HG03378 (cell line): Measurements from ENCODE around the gene USP53.
A peak's percentile ranks its signal among the peaks of the same experiment; 100 is the strongest.
"Not testable (repeated sequence)": the region's sequence is repeated elsewhere in the genome, so short reads cannot be mapped to it uniquely, and the experiment has no call there.

ENCODE experiments used
- ATAC-seq: cut with Tn5 transposase; IDR thresholded peaks from one replicate; pipeline ENCODE4 v1.9.1; 2021; ENCODE audit warnings: mild to moderate bottlenecking, moderate library complexity; ENCODE audit not compliant: unreplicated experiment

Gene USP53

DNA sequence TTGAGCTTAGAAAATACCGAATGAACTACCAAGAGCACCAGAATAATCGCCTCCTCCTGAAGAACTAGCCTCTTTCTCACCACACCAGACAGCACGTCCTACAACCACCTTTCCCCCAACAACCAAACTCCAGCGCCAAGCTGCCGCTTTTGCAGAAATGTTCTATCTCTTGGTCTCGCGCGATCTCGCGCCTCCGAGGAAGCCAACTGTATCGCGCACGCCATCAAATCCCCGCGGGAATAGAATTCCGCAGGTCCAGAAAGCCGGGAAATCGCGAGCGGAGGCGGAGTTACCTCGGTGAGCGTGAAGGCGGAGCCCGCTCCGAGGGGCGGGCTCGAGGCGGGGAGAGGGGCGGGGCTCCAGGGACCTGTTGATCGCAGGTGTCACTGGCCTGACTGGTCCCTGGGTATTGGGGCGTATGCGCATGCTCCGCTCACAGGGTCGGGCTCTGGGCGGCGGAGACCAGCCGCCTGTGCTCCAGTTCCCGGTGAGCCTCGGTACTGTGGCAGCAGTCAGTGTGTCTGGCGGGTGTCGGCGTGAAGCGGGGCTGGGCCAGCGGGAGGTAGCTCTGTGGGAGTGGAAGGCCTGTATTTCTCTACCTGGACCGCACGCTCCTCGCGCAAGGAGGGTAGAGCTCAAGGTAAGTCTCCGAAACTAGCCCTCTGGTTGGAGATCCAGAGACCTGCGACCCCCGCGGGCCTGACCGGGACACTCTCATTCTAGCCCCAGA, at the start of gene USP53:
Gene USP53 (plus strand): TSS at position 480 of the 730 bp plus-strand sequence. CDS start 27,047 bp downstream, outside the sequence.
- peak; percentile 78 for ATAC-seq

DNA sequence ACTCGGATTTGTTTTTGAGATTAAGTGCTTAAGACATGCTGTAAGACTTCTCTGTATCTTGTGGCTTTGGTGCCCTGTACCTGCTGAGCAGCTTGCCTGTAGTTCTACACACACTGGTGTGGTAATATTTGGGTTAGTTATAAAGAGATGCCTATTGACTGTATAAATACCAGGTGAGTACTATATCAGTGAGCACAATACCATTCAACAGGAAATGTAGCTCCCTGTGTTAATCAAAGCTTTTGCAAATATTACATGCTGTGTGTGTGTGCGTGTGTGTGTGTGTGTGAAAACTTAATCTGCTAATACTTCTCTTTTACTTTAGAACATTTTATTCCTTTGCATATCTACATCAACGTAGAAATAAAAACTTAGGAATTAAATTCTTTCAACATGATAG, 46.7 kb upstream of the USP53 start:
- ATAC-seq, result no peak

DNA sequence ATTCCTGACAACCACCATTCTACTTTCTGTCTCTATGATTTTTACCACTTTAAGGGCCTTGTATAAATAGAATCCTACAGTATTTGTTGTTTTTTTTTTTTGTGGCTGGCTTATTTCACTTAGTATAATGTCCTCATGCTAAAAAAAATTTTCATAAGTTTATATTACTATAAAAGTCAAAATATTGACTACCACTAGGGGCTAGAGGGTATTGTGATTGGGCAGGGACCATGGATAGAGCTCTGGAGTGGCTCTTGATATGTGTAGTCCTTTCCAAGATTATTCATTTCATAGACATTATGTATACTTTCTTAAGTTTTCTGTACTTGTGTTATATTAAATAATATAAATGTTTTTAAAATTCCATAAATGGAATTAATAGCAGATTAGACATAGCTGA, 42.3 kb upstream of the USP53 start:
- no peak for ATAC-seq

DNA sequence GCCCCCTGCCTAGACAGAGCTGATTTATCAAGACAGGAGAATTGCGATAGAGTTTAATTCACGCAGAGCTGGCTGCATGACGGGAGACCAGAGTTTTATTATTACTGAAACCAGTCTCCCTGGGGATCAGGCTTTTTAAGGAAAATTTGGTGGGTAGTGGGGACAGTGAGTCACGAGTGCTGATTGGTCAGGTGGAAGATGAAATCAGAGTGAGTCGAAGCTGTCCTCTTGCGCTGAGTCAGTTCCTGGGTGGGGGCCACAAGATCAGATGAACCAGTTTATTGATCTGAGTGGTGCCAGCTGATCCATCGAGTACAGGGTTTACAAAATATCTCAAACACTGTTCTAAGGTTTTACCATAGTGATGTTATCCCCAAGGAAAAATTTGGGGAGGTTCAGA, 40.3 kb upstream of the USP53 start:
- no peak for ATAC-seq

DNA sequence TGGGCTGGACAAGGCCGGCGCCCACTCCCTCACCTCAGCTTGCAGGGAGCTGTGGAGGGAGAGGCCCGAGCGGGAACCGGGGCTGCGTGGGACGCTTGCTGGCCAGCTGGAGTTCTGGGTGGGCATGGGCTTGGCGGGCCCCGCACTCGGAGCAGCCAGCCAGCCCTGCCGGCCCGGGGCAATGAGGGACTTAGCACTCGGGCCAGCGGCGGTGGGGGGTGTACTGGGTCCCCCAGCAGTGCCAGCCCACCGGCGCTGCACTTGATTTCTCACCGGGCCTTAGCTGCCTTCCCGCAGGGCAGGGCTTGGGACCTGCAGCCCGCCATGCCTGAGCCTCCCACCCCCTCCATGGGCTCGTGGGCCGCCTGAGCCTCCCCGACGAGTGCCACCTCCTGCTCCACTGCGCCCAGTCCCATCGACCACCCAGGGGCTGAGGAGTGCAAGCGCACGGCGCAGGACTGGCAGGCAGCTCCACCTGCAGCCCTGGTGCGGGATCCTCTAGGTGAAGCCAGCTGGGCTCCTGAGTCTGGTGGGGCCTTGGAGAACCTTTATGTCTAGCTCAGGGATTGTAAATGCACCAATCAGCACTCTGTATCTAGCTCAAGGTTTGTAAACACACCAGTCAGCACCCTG, 38.7 kb upstream of the USP53 start:
- ATAC-seq, result not testable (repeated sequence)

DNA sequence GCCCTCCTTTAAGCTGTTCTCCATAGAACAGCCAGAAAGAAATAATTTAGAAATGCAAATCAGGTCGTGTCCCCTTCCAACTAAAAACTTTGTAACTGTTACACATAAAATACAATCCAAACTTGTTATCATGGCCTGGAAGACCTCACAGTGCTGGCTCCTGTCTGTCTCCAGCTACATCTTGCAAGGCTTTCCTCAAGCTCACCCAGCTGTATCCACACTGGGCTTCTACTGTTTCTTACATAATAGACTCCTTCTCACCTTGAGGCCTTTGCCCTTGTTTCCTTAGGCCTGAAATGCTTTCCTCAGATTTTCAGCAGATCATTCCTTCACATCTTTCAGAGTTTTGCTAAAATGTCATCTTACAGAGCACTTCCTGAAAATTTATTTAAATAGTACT, 33.5 kb upstream of the USP53 start:
- ATAC-seq, result no peak

DNA sequence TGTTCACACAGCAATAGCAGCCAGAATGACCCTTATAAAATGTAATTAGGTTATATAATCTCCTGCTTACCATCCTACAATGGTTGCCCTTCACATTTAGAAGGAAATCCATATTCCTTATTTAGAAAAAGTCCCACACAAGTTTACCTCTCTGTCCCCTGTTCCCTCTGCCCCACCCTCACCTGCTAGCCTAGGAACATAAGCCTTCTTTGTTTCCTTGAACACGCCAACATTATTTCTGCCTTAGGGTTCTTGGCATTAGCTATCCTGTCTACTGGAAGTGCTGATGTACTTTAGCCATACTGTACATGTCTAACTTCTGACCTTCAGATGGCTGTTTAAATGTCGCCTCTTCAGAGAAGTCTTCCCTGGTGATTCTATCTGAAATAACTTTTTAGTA, 28.4 kb upstream of the USP53 start:
- ATAC-seq, result no peak

DNA sequence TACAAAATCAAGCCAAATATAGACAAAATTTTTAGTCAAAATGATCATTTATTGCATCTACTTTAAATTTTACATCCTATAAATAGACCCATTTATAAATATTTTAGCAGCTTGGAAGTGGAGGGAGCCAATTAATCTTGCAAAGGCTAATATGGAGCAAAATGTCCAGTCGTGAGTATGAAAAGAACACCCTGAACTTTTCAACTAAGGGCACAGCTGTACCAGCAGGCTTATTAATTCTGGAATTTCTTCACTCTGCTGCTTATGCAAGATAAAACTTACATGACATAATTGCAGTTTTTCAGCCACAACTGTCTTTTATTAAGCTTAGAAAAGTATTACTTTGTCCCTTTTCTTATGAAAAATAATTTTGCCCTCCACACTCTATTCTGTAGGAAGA, 22.9 kb upstream of the USP53 start:
- no peak for ATAC-seq

DNA sequence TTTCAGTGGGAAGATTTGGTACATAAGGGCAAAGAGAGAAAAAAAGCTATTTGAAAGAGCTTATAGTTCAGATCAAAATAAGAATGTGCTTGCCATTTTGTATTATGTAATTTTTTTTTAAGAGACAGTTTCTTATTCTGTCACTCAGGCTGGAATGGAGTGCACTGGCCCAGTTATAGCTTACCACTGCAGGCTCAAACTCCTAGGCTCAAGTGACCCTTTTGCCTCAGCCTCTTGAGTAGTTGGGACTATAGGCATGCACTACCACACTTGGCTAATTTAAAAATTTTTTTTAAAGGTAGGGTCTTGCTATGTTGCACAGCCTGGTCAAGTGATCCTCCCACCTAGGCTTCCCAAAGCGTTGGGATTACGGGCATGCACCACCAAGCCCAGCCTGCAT, 22.2 kb upstream of the USP53 start:
- no peak for ATAC-seq

DNA sequence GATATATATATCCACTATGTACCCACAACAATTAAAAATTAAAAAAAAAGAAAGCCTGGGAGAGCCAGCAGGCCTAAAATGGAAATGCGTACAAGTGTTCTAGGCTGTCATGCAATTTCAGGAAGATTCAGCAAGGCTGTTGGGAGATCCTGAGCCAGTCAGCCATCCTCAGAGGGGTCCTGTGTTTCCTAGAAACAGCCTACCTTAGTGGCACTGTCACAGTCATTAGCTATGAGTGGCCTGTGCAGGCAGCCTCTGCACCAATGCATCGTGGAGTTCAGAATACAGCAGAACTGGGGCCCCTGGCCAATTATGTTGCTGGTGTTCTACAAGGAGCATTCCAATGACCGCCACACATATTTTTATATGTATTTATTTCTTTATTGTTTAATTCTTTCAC, 21.0 kb upstream of the USP53 start:
- no peak for ATAC-seq

DNA sequence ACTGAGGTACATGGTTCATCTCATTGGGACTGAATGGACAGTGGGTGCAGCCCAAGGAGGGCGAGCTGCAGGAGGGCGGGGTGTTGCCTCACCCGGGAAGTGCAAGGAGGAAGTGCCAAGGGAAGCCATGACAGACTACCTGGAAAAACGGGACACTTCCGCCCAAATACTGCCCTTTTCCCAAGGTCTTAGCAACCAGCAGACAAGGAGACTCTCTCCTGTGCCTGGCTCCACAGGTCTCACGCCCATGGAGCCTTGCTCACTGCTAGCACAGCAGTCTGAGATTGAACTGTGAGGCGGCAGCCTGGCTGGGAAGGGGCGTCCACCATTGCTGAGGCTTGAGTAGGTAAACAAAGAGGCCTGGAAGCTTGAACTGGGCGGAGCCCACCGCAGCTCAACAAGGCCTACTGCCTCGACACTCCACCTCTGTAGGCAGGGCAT, 14.7 kb upstream of the USP53 start:
- ATAC-seq, result no peak

DNA sequence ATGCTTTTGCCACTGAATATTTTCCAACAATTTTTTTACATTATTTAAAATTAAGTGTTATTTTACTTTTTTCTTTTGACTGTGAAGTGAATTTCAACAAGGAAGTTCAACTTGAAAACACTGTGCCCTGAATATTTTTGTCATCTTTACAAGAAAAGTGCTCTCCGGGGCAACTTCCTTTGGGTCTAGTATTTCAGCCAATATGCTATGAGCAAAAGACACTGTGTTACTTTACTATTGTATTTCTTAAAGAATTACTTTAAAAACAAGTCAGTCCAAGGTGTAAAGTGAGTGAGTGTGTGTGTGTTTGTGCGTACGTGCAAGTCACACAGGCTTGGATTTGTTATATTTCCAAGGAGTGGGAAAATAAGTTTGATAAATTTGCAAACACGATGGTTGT, 7.6 kb upstream of the USP53 start:
- no peak for ATAC-seq

DNA sequence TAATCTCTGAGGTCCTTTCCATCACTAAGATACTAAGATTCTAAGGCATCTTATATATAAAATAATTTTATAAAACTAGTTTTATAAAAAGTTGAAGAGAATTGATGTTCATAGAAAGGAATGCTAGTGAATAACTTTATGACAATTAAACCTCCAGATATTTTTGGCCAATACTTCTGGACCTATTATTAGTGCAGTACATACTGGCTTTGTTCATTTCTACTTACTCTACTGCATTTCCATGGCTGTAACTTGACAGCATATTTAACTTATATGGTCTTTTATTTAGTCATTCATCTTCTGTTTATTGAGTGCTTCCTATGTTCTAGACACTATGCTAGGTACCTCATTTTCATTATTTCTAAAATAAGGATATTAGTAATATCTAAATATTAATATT, 6.8 kb upstream of the USP53 start:
- no peak for ATAC-seq

DNA sequence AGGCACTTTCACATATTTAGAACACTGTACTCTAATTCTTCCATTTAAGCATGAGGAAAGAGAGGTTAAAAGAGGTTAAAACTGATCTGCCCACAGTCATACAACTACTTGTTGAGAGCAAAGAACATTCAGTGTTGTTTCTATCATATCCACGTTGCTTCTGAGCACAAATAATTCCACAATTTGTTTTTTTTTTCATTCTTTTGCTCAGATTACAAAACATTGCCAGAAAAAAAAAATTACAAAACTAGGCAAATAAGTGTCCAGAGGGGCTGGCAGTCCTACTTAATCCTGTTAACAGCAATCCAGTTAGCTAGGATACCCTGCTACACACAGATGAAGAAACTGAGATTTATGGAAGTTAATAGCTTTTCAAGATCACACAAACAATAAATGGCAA, 6.3 kb upstream of the USP53 start:
- no peak for ATAC-seq

DNA sequence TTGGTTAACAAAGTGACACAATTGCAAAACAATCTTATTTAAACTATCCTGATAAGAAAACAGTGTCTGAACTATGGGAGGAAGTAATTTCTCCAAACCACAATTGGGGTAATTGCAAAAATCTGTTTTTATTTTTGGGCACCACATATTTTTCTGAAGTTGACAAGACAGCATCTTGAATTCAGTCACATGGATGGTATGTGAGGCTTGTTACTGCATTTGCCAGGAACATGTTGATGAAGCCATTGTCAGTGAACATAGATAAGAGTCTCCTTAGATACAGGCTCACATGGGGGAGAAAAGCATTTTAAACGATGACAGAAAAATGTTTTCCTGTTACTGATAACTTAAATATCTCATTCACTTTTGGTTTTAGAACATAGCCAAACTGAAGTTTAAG, 5.5 kb upstream of the USP53 start:
- no peak for ATAC-seq

DNA sequence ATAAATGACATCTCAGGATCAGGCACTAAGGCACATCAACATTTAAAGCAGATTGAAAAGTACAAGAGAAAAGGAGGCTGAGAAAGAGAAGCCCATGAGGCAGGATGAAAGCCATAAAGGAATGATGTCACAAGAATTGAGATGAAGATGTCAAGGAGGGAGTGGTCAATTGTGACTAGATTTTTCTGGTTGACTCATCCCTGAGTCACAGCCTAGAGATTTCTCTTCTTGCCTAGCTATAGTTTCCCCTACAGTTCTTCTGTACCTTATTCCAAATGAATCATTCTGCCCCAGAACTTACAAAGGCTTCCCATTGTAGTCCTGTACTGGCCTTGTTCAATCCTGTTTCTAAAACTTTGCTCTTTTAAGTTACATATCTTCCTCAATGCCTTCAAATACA, 3.4 kb upstream of the USP53 start:
- peak; percentile 23 for ATAC-seq

DNA sequence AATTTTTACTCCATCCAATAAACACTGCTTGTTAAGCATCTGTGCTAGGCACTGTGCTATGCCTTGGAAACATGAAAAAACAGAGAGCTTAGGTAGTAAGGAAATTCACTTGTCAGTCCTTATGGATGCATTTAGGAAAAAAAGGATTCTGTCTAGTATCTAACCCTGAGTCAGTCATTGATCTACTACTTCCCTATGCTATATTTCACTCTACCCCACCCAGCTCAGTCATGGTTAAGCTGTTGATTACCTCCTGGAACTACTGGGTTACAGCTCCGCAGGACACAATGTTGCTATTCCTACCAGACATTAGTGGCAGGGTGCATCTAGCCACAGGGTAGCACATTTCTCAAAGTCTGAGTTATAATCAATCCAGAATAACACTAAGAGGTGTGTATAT, 2.9 kb upstream of the USP53 start:
- ATAC-seq, result no peak

DNA sequence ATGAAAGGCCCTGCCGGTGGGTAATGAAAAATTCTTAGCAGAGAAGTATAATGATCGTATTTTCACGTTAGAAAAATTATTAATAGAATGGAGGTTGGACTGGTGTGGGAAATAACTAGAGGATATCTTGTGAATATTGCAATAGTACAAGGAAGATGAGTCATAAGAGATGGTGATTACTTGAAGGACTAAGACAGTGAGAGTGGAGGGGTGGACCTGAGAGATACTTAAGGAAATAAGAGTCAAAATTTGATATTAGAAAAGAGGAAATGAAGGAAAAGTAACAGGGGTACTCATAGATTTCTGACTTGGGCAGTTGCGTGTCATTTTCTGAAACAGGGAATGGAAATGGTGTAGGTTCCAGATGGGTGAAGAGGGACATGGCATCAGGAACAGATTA, 1.7 kb upstream of the USP53 start:
- no peak for ATAC-seq

DNA sequence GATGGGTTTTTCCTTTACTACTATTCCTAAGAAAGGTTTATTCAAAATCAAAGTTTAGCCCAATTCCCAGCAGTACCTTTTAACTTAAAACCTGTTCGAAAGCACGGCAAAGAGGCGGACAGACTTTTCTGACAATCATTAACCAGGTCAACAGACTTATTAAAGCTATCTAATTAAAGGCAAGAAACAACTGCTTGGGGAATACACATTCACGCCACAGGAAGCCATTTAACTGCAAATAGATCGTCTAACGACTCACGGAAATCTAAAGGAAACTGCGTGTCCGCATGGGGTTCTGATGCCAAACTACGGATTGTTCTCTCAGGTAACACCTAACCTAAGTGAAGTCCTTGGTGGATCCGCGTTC, 663 bp upstream of the USP53 start:
- ATAC-seq, result peak; percentile 9

DNA sequence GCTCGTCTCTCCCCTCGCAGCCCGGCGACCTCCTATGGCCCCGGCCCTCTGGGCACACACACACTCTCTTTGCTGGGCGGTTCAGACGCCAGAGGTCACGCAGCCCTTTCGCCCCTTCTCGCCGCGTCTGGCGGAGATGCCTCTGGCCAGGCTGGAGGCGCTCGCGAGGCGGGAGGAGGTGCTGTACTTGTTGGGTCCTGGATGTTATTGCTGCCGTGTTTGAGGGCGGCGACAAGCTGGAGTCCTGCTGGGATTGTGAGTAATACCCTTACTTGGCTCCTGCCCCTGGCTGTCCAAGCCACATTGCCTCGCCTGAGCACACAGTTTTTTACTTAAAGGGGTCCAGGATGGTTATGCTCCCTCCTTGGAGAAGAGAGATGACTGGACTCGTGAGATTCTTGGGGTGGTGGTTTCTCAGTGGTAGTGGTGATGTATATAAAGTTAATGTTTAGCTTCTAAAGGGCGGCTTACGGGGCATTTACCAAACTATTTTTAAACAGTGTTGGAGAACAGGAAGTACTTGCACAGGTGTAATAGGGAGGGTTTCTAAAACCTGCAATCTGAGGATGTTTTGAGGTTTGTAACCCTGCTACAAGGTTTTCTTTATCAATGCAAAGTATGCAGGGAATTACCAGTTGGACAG, 572 bp downstream of the USP53 start:
- ATAC-seq, result peak; percentile 43

DNA sequence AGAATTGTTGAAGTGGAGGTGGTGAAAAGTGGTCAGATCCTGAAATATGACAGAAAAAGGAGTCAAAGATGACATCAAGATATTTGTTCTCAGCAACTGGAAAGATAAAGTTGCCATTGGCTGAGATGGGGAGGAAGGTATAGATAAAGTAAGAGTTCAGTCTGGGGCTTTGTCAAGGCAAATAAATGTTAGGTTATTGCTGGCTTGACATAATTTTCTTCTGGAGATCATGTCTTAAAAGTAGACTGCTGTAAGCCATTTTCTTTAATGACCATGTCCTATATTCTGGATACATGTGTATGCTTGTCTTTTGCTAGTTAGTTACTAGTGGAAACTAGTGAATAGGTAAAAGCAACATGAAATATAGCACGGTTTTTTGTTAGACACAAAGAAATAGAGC, 5.6 kb downstream of the USP53 start:
- ATAC-seq, result no peak

DNA sequence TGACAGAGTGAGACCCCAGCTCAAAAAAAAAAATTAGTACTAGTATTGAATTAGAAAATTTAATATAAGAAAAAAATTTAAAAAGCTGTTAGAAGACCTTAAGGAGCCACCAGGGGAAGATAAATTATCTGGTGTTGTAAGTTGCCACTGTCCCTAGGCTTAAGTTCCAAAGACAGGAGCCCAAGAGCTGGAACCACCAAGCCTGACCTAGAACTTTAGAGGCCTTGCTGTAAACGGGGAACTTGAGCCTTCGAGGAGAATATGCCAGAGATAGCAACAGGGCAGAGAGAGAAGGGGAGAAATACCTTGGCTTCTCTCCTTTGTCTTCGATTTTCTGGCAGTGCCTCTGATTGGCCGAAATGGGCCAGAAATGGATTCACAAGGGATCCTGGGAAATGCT, 8.9 kb downstream of the USP53 start:
- no peak for ATAC-seq
